Glutamatergic neuron (in vitro differentiated cells): ENCODE results near the gene ALDH1A2. TPM values are rescaled to one million over a fixed set of nuclear protein-coding genes. Genes with fewer than 3 reads are reported as not detected.

Experiments used
- DNase-seq: peaks from one replicate; pipeline ENCODE4 v3.0.0; 2022
- H3K27ac Mint-ChIP-seq: one replicate; pipeline ENCODE4 v1.8.0; 2020; ENCODE audit warnings: mild to moderate bottlenecking, mixed read lengths, inconsistent platforms; ENCODE audit not compliant: unreplicated experiment
- H3K27me3 Mint-ChIP-seq: one replicate; pipeline ENCODE4 v1.8.0; 2020; ENCODE audit warnings: mild to moderate bottlenecking, moderate library complexity, mixed read lengths, inconsistent platforms; ENCODE audit not compliant: unreplicated experiment
- H3K36me3 Mint-ChIP-seq: one replicate; pipeline ENCODE4 v1.8.0; 2020; ENCODE audit warnings: mild to moderate bottlenecking, mixed read lengths, inconsistent platforms; ENCODE audit not compliant: unreplicated experiment
- H3K4me1 Mint-ChIP-seq: one replicate; pipeline ENCODE4 v1.8.0; 2020; ENCODE audit warnings: mild to moderate bottlenecking, low read depth, mixed read lengths, inconsistent platforms; ENCODE audit not compliant: unreplicated experiment
- H3K4me3 Mint-ChIP-seq: one replicate; pipeline ENCODE4 v1.8.0; 2020; ENCODE audit warnings: mild to moderate bottlenecking, mixed read lengths, inconsistent platforms; ENCODE audit not compliant: unreplicated experiment
- H3K9me3 Mint-ChIP-seq: one replicate; pipeline ENCODE4 v1.8.0; 2020; ENCODE audit warnings: mild to moderate bottlenecking, moderate library complexity, mixed read lengths, inconsistent platforms; ENCODE audit not compliant: unreplicated experiment
- total RNA-seq: library from RNA; stranded (reverse); fragmentation: NEBNext Ultra II Directional; extraction: Animal tissue kit (Norgen Biotek cat#: 25700); gene quantifications from one replicate; pipeline ENCODE4 v1.2.1, GENCODE V29; 2021; ENCODE audit not compliant: unreplicated experiment
- TF ChIP-seq, protein P1 (sequence below): fragments of 200-600 bp; sonication (generic); IDR thresholded peaks from one replicate; pipeline ENCODE4 v1.5.0; 2021; ENCODE audit not compliant: partially characterized antibody, unreplicated experiment

Gene ALDH1A2
- total RNA-seq, 1 donor from 2014 or later: not detected

GRCh38 chr15:57949374-57949943 lies 116.1 kb downstream of the ALDH1A2 start:
- Mint-ChIP-seq H3K4me1 (no peaks in the 10 kb centered on the region), H3K27me3 (peaks cover 7% of the 10 kb centered on the region), H3K27ac (no peak overlapping the region), H3K9me3 (no peaks in the 10 kb centered on the region), H3K36me3 (no peaks in the 10 kb centered on the region), H3K4me3 (no peak overlapping the region)
- TF ChIP-seq, protein P1, sequence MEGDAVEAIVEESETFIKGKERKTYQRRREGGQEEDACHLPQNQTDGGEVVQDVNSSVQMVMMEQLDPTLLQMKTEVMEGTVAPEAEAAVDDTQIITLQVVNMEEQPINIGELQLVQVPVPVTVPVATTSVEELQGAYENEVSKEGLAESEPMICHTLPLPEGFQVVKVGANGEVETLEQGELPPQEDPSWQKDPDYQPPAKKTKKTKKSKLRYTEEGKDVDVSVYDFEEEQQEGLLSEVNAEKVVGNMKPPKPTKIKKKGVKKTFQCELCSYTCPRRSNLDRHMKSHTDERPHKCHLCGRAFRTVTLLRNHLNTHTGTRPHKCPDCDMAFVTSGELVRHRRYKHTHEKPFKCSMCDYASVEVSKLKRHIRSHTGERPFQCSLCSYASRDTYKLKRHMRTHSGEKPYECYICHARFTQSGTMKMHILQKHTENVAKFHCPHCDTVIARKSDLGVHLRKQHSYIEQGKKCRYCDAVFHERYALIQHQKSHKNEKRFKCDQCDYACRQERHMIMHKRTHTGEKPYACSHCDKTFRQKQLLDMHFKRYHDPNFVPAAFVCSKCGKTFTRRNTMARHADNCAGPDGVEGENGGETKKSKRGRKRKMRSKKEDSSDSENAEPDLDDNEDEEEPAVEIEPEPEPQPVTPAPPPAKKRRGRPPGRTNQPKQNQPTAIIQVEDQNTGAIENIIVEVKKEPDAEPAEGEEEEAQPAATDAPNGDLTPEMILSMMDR: no peak
- no peak for DNase-seq

DNA sequence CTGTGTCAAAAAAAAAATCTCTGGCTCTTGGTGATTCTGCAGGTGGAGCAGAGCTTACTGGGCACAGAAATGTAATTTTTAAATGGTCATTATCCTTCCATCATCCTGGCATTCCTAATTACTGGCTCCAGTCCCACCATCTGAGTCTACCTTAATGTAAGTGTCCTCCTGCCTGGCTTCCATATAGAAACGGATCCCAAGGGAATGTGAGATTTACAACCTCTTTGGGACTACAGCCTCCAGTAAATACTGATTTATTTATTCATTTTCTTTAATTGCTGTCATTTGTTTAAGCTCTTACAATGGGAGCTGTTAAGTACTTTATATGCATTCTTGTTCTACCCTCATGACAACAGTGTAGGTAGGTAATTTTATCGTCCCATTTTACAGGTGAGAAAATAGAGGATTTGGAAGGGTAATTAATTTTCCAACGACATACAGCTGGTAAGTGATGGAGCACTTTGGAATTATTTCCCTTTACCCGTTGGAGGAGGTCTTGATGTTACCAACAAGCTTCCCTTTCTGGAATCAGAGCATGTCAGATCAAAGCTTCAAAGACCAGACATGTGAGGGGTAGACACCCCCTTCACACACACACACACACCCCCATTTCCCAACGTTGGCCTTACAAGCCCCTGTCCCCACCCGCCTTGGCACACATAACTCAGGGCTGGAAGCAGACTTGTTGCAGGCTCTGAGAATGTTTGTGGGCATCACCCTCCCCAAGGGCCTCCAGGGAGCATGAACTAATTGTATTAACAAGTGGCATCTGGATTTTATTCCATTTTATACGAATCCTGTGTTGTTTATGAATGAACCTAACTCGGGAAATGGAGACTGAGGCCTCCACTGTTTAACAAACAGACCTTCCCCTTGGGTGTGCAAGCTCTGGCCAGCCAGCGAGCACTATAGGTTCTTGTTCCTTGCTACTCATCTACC lies 116.9 kb downstream of the ALDH1A2 start:
- Mint-ChIP-seq H3K36me3 (no peaks in the 10 kb centered on the region), H3K4me1 (no peaks in the 10 kb centered on the region), H3K9me3 (no peaks in the 10 kb centered on the region), H3K27ac (no peak overlapping the region), H3K4me3 (no peak overlapping the region), H3K27me3 (peaks cover 7% of the 10 kb centered on the region)
- TF ChIP-seq, protein P1: no peak
- no peak for DNase-seq

- H3K27ac Mint-ChIP-seq: no peak overlapping the region
- no peaks in the 10 kb centered on the region for H3K9me3 Mint-ChIP-seq
- no peaks in the 10 kb centered on the region for H3K4me1 Mint-ChIP-seq
- H3K4me3 Mint-ChIP-seq: no peak overlapping the region
- TF ChIP-seq, protein P1: no peak
- H3K27me3 Mint-ChIP-seq: peaks cover 7% of the 10 kb centered on the region
- H3K36me3 Mint-ChIP-seq: no peaks in the 10 kb centered on the region
- DNase-seq: no peak
Measured at GRCh38 chr15:57947781-57948180, 117.7 kb downstream of the ALDH1A2 start.

DNA sequence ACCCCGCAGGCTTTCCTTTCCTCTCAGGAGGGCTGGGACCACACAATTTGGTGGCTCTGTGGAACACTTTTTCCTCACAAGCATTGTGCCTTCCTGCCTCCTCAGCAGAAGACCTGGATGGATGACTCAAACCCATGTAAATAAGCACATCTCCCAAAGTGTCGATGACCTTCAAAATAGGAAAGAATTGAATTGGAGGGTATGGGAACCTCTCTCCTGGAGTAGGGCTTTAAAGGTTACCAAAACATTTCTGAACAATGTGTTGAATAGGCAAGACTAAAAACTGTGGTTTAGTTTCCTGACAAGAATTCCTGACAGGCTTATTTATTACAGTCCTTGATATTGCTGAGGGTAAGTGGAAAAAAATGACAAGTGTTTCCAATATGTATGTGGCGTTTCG lies 118.2 kb downstream of the ALDH1A2 start:
- peaks cover 7% of the 10 kb centered on the region for H3K27me3 Mint-ChIP-seq
- TF ChIP-seq, protein P1: no peak
- H3K36me3 Mint-ChIP-seq: no peaks in the 10 kb centered on the region
- no peak overlapping the region for H3K4me3 Mint-ChIP-seq
- no peaks in the 10 kb centered on the region for H3K9me3 Mint-ChIP-seq
- no peaks in the 10 kb centered on the region for H3K4me1 Mint-ChIP-seq
- H3K27ac Mint-ChIP-seq: no peak overlapping the region
- DNase-seq: no peak
